Upper lobe of right lung (tissue), 1 donor: ENCODE measurements around the gene IL1B. TPM values are rescaled to one million over a fixed set of nuclear protein-coding genes. Genes with fewer than 3 reads are reported as not detected.

Source experiments
- ATAC-seq: fragments of 200-7000 bp; cut with Tn5 transposase; one replicate; pipeline ENCODE4 v1.9.1; 2020; ENCODE audit warnings: mild to moderate bottlenecking, moderate library complexity
- DNase-seq: peaks from one replicate; pipeline ENCODE4 v3.0.0-alpha.2; 2020
- H3K27ac ChIP-seq: fragments of 200-600 bp; one replicate; pipeline ENCODE4 v1.8.0; 2022
- H3K27me3 ChIP-seq: fragments of 200-600 bp; one replicate; pipeline ENCODE4 v1.8.0; 2022; ENCODE audit warnings: mild to moderate bottlenecking
- H3K36me3 ChIP-seq: fragments of 200-600 bp; one replicate; pipeline ENCODE4 v1.8.0; 2022
- H3K4me1 ChIP-seq: fragments of 200-600 bp; one replicate; pipeline ENCODE4 v1.8.0; 2022
- H3K4me3 ChIP-seq: fragments of 200-600 bp; one replicate; pipeline ENCODE4 v1.8.0; 2022; ENCODE audit warnings: mild to moderate bottlenecking
- H3K9me3 ChIP-seq: fragments of 200-600 bp; one replicate; pipeline ENCODE4 v1.8.0; 2022
- intact Hi-C: fragments of 100-400 bp; cut with DNase I; formaldehyde crosslinking; loops from one replicate; pipeline ENCODE4 v1.11.0; 2022
- total RNA-seq: library from RNA; stranded (reverse); fragmentation: NEBNext Ultra II Directional; extraction: Animal tissue kit (Norgen Biotek cat#: 25700); gene quantifications from one replicate; pipeline ENCODE4 v1.2.1, GENCODE V29; 2021
- TF ChIP-seq, protein P1 (sequence below): fragments of 200-600 bp; IDR thresholded peaks from one replicate; pipeline ENCODE4 v1.8.0; 2022; ENCODE audit warnings: antibody characterized with exemption
- donor health status: DM: no; HTN: yes; CAD: no; lungs with severe emphysema.

The IL1B gene
- total RNA-seq, 1 donor from 2014 or later, result 11.5 TPM

DNA sequence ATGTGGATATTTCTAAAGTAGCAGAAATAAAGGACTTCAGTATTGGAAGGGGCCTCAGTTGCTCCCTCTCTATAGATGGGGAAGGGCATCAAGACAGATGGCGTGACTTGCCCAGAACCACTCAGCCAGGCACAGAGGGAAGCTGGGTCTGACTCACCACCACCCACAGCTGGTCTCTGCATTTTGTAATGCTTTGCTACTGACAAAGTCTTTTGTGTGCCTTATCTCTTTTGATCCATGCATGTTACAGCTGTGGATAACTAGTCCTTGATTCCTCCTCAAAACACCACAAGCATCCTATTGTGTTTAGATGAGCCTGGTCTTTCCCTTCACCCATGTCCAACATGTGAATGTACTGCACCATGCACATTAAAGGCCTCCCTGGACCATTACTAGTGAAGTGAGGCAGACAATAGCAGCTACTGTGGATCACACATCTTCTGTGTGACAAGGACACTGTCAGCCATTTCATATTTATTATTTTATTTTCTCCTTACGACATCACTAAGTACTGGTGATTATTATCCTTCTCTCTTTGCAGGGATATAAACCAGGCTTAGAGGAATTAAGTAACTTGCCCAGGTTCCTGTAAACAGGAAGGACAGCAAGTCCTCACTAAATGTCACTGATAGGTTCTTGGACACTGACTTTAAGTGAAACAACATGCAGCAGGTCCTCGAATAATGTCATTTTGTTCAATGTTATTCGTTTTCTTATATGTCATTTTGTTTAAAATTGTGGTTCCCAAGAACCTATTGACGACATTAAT is 44.8 kb upstream of the IL1B start:
- no peak overlapping the region for H3K4me3 ChIP-seq
- no peaks in the 10 kb centered on the region for H3K4me1 ChIP-seq
- H3K27ac ChIP-seq, result no peak overlapping the region
- ATAC-seq (peak; percentile 83), DNase-seq (no peak)
- H3K36me3 ChIP-seq, result no peaks in the 10 kb centered on the region
- TF ChIP-seq, protein P1, sequence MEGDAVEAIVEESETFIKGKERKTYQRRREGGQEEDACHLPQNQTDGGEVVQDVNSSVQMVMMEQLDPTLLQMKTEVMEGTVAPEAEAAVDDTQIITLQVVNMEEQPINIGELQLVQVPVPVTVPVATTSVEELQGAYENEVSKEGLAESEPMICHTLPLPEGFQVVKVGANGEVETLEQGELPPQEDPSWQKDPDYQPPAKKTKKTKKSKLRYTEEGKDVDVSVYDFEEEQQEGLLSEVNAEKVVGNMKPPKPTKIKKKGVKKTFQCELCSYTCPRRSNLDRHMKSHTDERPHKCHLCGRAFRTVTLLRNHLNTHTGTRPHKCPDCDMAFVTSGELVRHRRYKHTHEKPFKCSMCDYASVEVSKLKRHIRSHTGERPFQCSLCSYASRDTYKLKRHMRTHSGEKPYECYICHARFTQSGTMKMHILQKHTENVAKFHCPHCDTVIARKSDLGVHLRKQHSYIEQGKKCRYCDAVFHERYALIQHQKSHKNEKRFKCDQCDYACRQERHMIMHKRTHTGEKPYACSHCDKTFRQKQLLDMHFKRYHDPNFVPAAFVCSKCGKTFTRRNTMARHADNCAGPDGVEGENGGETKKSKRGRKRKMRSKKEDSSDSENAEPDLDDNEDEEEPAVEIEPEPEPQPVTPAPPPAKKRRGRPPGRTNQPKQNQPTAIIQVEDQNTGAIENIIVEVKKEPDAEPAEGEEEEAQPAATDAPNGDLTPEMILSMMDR, result no peak
- intact Hi-C loops, result no loop called here
- H3K9me3 ChIP-seq, result no peaks in the 10 kb centered on the region
- no peaks in the 10 kb centered on the region for H3K27me3 ChIP-seq

DNA sequence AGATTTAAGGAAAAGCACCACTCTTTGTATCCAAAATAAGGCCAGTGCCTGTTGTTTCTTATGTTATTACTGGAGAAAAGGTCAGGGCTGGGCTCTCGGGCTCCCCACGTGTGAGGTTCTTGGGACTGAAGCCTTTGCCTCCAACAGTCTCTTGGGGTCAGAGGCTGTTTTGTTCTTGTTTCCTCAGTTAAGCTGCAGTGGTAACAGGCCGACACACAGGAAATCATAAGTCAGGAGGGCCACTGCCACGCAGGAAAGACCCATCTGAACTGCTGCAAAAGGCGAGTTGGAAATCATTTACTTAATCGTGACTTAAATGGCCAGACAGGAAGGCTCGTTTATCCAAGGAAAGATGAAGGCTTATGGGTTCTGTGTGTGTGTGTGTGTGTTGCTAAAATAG is 44.1 kb upstream of the IL1B start:
- H3K27me3 ChIP-seq, result no peaks in the 10 kb centered on the region
- DNase-seq (no peak), ATAC-seq (peak; percentile 48)
- no peaks in the 10 kb centered on the region for H3K9me3 ChIP-seq
- H3K4me3 ChIP-seq, result no peak overlapping the region
- no peaks in the 10 kb centered on the region for H3K36me3 ChIP-seq
- H3K4me1 ChIP-seq, result no peaks in the 10 kb centered on the region
- H3K27ac ChIP-seq, result no peak overlapping the region
- TF ChIP-seq, protein P1, result no peak
- intact Hi-C loops, result no loop called here

DNA sequence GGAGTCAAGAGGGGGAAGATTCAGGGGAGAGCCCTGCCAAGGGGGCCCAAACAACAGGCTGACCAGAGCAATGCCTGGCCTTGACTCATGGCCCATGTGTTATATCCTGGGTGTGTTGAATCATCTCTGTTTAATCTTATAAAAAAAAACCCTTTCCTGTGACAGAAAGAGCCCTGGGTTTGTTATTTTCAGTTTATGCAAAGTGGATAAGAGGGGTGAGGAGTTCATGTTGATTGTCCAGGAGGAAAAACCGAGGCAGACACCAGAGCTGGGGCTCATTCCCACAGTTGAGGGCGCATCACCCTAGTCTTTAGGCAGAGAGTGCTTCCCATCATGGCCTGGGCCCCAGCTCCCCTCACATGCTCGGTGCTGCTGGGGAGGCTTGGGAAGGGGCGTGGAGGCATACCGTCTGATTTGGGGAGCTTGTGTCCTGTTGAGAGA is 43.5 kb upstream of the IL1B start:
- ATAC-seq, result no peak
- H3K27me3 ChIP-seq, result no peaks in the 10 kb centered on the region
- no peaks in the 10 kb centered on the region for H3K36me3 ChIP-seq
- TF ChIP-seq, protein P1, result no peak
- H3K4me3 ChIP-seq, result no peak overlapping the region
- no peaks in the 10 kb centered on the region for H3K4me1 ChIP-seq
- H3K9me3 ChIP-seq, result no peaks in the 10 kb centered on the region
- no peak for DNase-seq
- no peak overlapping the region for H3K27ac ChIP-seq
- intact Hi-C loops, result no loop called here

DNA sequence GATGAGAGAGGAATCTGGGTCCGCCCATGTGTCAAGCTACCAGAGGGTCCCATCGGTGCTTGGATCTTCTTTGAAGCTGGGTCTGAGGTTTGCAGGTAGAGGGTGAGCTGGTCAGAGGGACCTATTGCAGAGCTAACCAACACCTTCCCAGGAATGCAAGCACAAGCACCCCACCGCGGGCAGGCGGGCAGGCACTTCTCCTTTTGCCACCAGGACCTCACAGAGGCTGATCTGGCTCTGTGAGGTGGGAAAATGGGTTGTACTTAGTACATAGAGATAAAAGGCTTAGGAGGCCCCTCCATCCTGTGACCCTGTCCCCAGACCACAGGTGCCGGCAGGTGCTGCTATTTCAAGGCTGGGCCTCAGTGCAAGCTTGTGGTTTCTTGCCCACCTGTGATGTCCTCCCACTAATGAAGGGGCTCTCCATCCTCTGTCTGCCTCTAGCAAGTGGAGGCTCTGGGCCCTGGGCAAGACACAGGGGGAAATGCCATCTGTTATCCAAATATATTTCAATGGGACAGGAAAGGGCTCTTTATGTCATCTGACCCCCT is 43.0 kb upstream of the IL1B start:
- TF ChIP-seq, protein P1, result no peak
- intact Hi-C loops, result no loop called here
- DNase-seq, result no peak
- no peaks in the 10 kb centered on the region for H3K27me3 ChIP-seq
- H3K36me3 ChIP-seq, result no peaks in the 10 kb centered on the region
- H3K27ac ChIP-seq, result no peak overlapping the region
- no peak for ATAC-seq
- no peaks in the 10 kb centered on the region for H3K9me3 ChIP-seq
- H3K4me3 ChIP-seq, result no peak overlapping the region
- no peaks in the 10 kb centered on the region for H3K4me1 ChIP-seq

DNA sequence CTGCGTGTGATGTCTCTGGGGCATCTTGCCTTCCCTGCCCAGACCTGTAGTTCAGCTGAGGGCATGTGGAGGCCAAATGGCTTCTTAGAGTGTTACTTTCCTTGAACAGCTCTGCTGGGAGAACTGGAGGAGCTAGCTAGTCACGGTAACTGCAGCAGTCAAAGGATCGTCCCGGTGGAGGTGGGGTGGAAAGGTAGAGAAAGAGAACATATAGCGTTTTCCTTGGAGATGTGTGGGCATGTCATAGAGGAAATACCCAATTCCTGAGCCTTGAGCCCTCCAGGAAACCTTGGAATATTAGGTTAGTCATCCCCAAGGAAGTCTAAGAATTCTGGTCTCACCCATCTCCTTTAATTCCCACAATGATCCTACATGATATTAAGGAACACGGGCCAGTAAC is 40.8 kb upstream of the IL1B start:
- no peak for DNase-seq
- Histone ChIP-seq H3K27me3 (no peaks in the 10 kb centered on the region), H3K4me1 (no peaks in the 10 kb centered on the region), H3K27ac (no peak overlapping the region), H3K4me3 (no peak overlapping the region), H3K36me3 (no peaks in the 10 kb centered on the region), H3K9me3 (no peaks in the 10 kb centered on the region)
- intact Hi-C loops, result no loop called here
- TF ChIP-seq, protein P1, result no peak
- no peak for ATAC-seq
